H9 (cell line): ENCODE data around the gene TMEM198. TPM values are rescaled to one million over a fixed set of nuclear protein-coding genes. Genes with fewer than 3 reads are reported as not detected.

Source experiments
- DNase-seq: peaks from one replicate; pipeline ENCODE4 v3.0.0-alpha.2; 2017
- H2AFZ ChIP-seq: one replicate; pipeline ENCODE4 v1.6.1; 2013; ENCODE audit warnings: mild to moderate bottlenecking, low read length, control low read depth, moderate library complexity
- H2AK5ac ChIP-seq: 2 replicates; pipeline ENCODE4 v1.6.1; 2013; ENCODE audit warnings: low read length, control low read depth, mixed read lengths; ENCODE audit not compliant: insufficient read length
- H2BK120ac ChIP-seq: one replicate; pipeline ENCODE4 v1.6.1; 2013; ENCODE audit warnings: low read depth, mild to moderate bottlenecking, low read length, control low read depth, inconsistent platforms; ENCODE audit not compliant: poor library complexity, severe bottlenecking
- H2BK12ac ChIP-seq: 2 replicates; pipeline ENCODE4 v1.6.1; 2013; ENCODE audit warnings: low read length, control low read depth, mixed read lengths, low read depth; ENCODE audit not compliant: insufficient read length
- H2BK15ac ChIP-seq: 2 replicates; pipeline ENCODE4 v1.6.1; 2013; ENCODE audit warnings: low read depth, low read length, control low read depth
- H2BK20ac ChIP-seq: one replicate; pipeline ENCODE4 v1.6.1; 2013; ENCODE audit warnings: low read depth, mild to moderate bottlenecking, low read length, control low read depth, inconsistent platforms; ENCODE audit not compliant: poor library complexity, severe bottlenecking
- H2BK5ac ChIP-seq: 2 replicates; pipeline ENCODE4 v1.6.1; 2013; ENCODE audit warnings: low read length, control low read depth, mixed read lengths; ENCODE audit not compliant: insufficient read length
- H3K14ac ChIP-seq: 2 replicates; pipeline ENCODE4 v1.6.1; 2013; ENCODE audit warnings: low read length, control low read depth; ENCODE audit not compliant: insufficient read depth
- H3K18ac ChIP-seq: 2 replicates; pipeline ENCODE4 v1.6.1; 2013; ENCODE audit warnings: low read depth, mild to moderate bottlenecking, mixed read lengths, low read length, control low read depth; ENCODE audit not compliant: insufficient read length
- H3K23ac ChIP-seq: 2 replicates; pipeline ENCODE4 v1.6.1; 2013; ENCODE audit warnings: low read length, control low read depth, mixed read lengths, low read depth; ENCODE audit not compliant: insufficient read length
- H3K23me2 ChIP-seq: 2 replicates; pipeline ENCODE4 v1.6.1; 2013; ENCODE audit warnings: low read depth, mild to moderate bottlenecking, mixed read lengths, low read length, control low read depth; ENCODE audit not compliant: insufficient read length, poor library complexity, severe bottlenecking
- H3K27ac ChIP-seq: 2 replicates; pipeline ENCODE4 v1.5.1; 2013; ENCODE audit warnings: low read length, control low read depth, mixed read lengths, low read depth; ENCODE audit not compliant: insufficient read length
- H3K27me3 ChIP-seq: 2 replicates; pipeline ENCODE4 v1.6.1; 2013; ENCODE audit warnings: low read length, control low read depth, inconsistent platforms; ENCODE audit not compliant: insufficient read depth
- H3K4ac ChIP-seq: 2 replicates; pipeline ENCODE4 v1.6.1; 2013; ENCODE audit warnings: low read depth, mild to moderate bottlenecking, control low read depth, inconsistent platforms, low read length, moderate library complexity
- H3K4me1 ChIP-seq: 2 replicates; pipeline ENCODE4 v1.6.1; 2013; ENCODE audit warnings: low read length, control low read depth, inconsistent platforms; ENCODE audit not compliant: insufficient read depth
- H3K4me2 ChIP-seq: 2 replicates; pipeline ENCODE4 v1.6.1; 2013; ENCODE audit warnings: low read length, control low read depth, mixed read lengths; ENCODE audit not compliant: insufficient read length, insufficient read depth
- H3K56ac ChIP-seq: 2 replicates; pipeline ENCODE4 v1.6.1; 2013; ENCODE audit warnings: low read depth, mild to moderate bottlenecking, mixed read lengths, low read length, control low read depth; ENCODE audit not compliant: insufficient read length
- H3K79me1 ChIP-seq: 2 replicates; pipeline ENCODE4 v1.6.1; 2013; ENCODE audit warnings: low read depth, mild to moderate bottlenecking, moderate library complexity, low read length, control low read depth, inconsistent platforms; ENCODE audit not compliant: insufficient read depth, poor library complexity, severe bottlenecking
- H3K79me2 ChIP-seq: 2 replicates; pipeline ENCODE4 v1.6.1; 2013; ENCODE audit warnings: low read length, control low read depth, inconsistent platforms; ENCODE audit not compliant: insufficient read depth
- H3K9ac ChIP-seq: 2 replicates; pipeline ENCODE4 v1.6.1; 2013; ENCODE audit warnings: low read length, control low read depth, mixed read lengths; ENCODE audit not compliant: insufficient read length; ENCODE audit errors: extremely low read depth
- H3K9me3 ChIP-seq: one replicate; pipeline ENCODE4 v1.6.1; 2013; ENCODE audit warnings: low read depth, low read length, inconsistent platforms; ENCODE audit not compliant: control insufficient read depth
- H3T11ph ChIP-seq: one replicate; pipeline ENCODE4 v1.6.1; 2013; ENCODE audit warnings: mild to moderate bottlenecking, low read length, control low read depth, inconsistent platforms
- H4K20me1 ChIP-seq: one replicate; pipeline ENCODE4 v1.6.1; 2013; ENCODE audit not compliant: control insufficient read depth, insufficient read length, insufficient read depth
- H4K5ac ChIP-seq: 2 replicates; pipeline ENCODE4 v1.6.1; 2013; ENCODE audit warnings: low read depth, mild to moderate bottlenecking, mixed read lengths, low read length, control low read depth; ENCODE audit not compliant: insufficient read length
- H4K8ac ChIP-seq: replicated peaks from 2 replicates; pipeline ENCODE4 v1.6.1; 2013; ENCODE audit warnings: low read length, control low read depth, mixed read lengths, low read depth; ENCODE audit not compliant: insufficient read length
- H4K91ac ChIP-seq: 2 replicates; pipeline ENCODE4 v1.6.1; 2013; ENCODE audit warnings: low read depth, mild to moderate bottlenecking, moderate library complexity, mixed read lengths, low read length, control low read depth; ENCODE audit not compliant: insufficient read length
- H3K27ac Mint-ChIP-seq, 3 experiments: 2 replicates in 2 of 3; 3 replicates in 1 of 3; pipeline ENCODE4 v1.8.0; 2020 to 2021; ENCODE audit warnings: mixed read lengths in 3 of 3, mild to moderate bottlenecking in 1 of 3, moderate library complexity in 1 of 3
- H3K27me3 Mint-ChIP-seq: 2 replicates; pipeline ENCODE4 v1.8.0; 2021; ENCODE audit warnings: low read depth, mild to moderate bottlenecking, moderate library complexity, mixed read lengths
- H3K36me3 Mint-ChIP-seq, 3 experiments: 2 replicates in 2 of 3; 3 replicates in 1 of 3; pipeline ENCODE4 v1.8.0; 2020 to 2021; ENCODE audit warnings: low read depth in 3 of 3, mixed read lengths in 3 of 3; ENCODE audit not compliant: insufficient read depth in 1 of 3
- H3K4me1 Mint-ChIP-seq, 2 experiments: 2 replicates each; pipeline ENCODE4 v1.8.0; 2020; ENCODE audit warnings: mixed read lengths in 2 of 2
- H3K4me3 Mint-ChIP-seq, 2 experiments: 2 replicates in 1 of 2; 3 replicates in 1 of 2; pipeline ENCODE4 v1.8.0; 2020 to 2021; ENCODE audit warnings: mild to moderate bottlenecking in 2 of 2, mixed read lengths in 2 of 2, moderate library complexity in 1 of 2
- H3K9me3 Mint-ChIP-seq, 2 experiments: 2 replicates in 1 of 2; 3 replicates in 1 of 2; pipeline ENCODE4 v1.8.0; 2020; ENCODE audit warnings: mild to moderate bottlenecking in 2 of 2, mixed read lengths in 2 of 2, moderate library complexity in 1 of 2
- WGBS: extraction: QIAGEN DNeasy Blood & Tissue Kit; methylation state at CpG from one replicate; pipeline ENCODE4 v1.1.7; 2013; ENCODE audit warnings: missing lambda C conversion rate, low lambda C conversion rate, mixed read lengths; ENCODE audit not compliant: insufficient read length; ENCODE audit errors: extremely low coverage; 5-methylcytosine and 5-hydroxymethylcytosine counted together
- total RNA-seq: library from RNA; stranded (reverse); gene quantifications from 2 replicates; pipeline ENCODE4 v1.2.1, GENCODE V29; 2021
- TF ChIP-seq, protein P1 (sequence below): fragments of 200-600 bp; sonication (generic); conservative IDR thresholded peaks from 3 replicates; pipeline ENCODE4 v1.8.0; 2021; ENCODE audit warnings: antibody characterized with exemption, mild to moderate bottlenecking

Gene TMEM198
- total RNA-seq, 1 experiment from 2014 or later, result 7.7 TPM

DNA sequence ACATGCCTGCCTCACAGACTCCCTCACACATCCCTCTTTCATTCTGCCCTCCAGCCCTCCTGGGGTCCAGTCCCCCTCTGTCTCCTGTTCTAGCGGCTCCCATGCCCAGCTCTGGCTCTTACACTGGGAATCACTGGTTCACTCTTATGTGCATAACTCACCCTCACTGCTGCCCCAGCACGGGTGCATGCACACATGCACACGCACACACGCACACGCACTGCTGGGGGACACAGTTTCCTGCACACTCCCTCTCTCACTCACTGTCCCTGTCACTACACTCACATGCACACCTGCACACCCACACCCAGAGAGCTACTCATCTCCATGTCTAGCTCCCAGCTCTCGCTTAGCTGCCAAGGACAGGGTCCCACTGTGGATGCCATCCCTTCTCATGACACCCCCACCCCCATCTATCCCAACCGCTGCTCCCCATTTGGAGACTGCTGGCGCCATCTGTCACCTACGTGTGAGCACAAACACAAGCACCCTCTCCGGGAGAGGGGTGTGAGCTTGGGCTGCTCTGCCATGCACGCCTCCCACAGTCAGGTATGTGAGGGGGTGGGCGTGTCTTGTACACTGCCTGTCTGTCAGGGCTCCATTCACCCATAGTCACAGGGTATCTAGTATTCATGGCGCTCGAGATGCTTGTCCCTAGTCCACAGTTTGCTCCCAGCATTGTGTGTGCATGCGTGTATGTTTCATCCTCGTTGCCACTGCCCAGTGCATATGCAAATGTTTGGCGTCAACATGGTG lies 27.8 kb upstream of the TMEM198 start:
- Histone ChIP-seq H2BK20ac (no peak overlapping the region), H3K18ac (no peak overlapping the region), H3K27ac (no peak overlapping the region), H3K27me3 (peaks cover 19% of the 10 kb centered on the region; the same call in 1 of the 2 replicates), H2AK5ac (no peak overlapping the region), H3K79me2 (no peaks in the 10 kb centered on the region), H3K9ac (no peak overlapping the region), H4K5ac (no peak overlapping the region), H3K14ac (no peak overlapping the region), H3K4ac (no peak overlapping the region), H2BK15ac (no peak overlapping the region), H2AFZ (no peak overlapping the region), H2BK5ac (no peak overlapping the region), H3K9me3 (no peaks in the 10 kb centered on the region), H2BK120ac (no peak overlapping the region), H4K8ac (no peak overlapping the region), H3K4me1 (peaks cover 9% of the 10 kb centered on the region; the same call in 1 of the 2 replicates), H3K4me2 (no peak overlapping the region), H3K23ac (no peak overlapping the region), H3K23me2 (no peaks in the 10 kb centered on the region), H2BK12ac (no peak overlapping the region), H3K56ac (no peak overlapping the region), H4K20me1 (peaks cover 3% of the 10 kb centered on the region), H4K91ac (no peak overlapping the region), H3T11ph (no peak overlapping the region), H3K79me1 (no peaks in the 10 kb centered on the region)
- DNase-seq, result no peak
- no peaks in the 10 kb centered on the region; a peak in 3 of 5 replicates for H3K9me3 Mint-ChIP-seq
- no peaks in the 10 kb centered on the region; a peak in 1 of 7 replicates for H3K36me3 Mint-ChIP-seq
- peaks cover 42 to 65% of the 10 kb centered on the region in 2 experiments for H3K4me1 Mint-ChIP-seq
- TF ChIP-seq, protein P1, sequence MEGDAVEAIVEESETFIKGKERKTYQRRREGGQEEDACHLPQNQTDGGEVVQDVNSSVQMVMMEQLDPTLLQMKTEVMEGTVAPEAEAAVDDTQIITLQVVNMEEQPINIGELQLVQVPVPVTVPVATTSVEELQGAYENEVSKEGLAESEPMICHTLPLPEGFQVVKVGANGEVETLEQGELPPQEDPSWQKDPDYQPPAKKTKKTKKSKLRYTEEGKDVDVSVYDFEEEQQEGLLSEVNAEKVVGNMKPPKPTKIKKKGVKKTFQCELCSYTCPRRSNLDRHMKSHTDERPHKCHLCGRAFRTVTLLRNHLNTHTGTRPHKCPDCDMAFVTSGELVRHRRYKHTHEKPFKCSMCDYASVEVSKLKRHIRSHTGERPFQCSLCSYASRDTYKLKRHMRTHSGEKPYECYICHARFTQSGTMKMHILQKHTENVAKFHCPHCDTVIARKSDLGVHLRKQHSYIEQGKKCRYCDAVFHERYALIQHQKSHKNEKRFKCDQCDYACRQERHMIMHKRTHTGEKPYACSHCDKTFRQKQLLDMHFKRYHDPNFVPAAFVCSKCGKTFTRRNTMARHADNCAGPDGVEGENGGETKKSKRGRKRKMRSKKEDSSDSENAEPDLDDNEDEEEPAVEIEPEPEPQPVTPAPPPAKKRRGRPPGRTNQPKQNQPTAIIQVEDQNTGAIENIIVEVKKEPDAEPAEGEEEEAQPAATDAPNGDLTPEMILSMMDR, result no peak
- WGBS, result no CpG with 5 or more reads among the region's 17 CpGs
- H3K4me3 Mint-ChIP-seq, result no peak overlapping the region; a peak in 1 of 5 replicates
- H3K27me3 Mint-ChIP-seq, result peaks cover 80% of the 10 kb centered on the region
- no peak overlapping the region; a peak in 1 of 7 replicates for H3K27ac Mint-ChIP-seq
